Measurements from ENCODE around the gene GALNT13. TPM values are rescaled to one million over a fixed set of nuclear protein-coding genes. Genes with fewer than 3 reads are reported as not detected.

GALNT13 gene
- total and polyA plus RNA-seq, 2 donors from 2014 or later, result 0.57 TPM; not detected in 1

GRCh38 chr2:153875801-153876466 lies 4.2 kb downstream of the GALNT13 start:
- H3K4me1 ChIP-seq (ENCODE audit: control insufficient read depth in 2 of 3, insufficient read depth in 2 of 3, low read depth in 1 of 3, low read length in 3 of 3), result no peaks in the 10 kb centered on the region
- H3K4me3 ChIP-seq (ENCODE audit: low read length in 3 of 3), result no peak overlapping the region
- FAIRE-seq (no peak), DNase-seq (no peak)
- no peak overlapping the region for H3K27ac ChIP-seq (ENCODE audit: low read depth in 2 of 2, low read length in 2 of 2)
- H3K9me3 ChIP-seq (ENCODE audit: control insufficient read depth in 2 of 3, insufficient read depth in 1 of 3, low read length in 3 of 3), result no peaks in the 10 kb centered on the region
- H3K27me3 ChIP-seq (ENCODE audit: control insufficient read depth, insufficient read depth, low read length), result peaks cover 9% of the 10 kb centered on the region
- H3K9ac ChIP-seq (ENCODE audit: low read length in 3 of 3), result no peak overlapping the region
- no peaks in the 10 kb centered on the region for H3K36me3 ChIP-seq (ENCODE audit: control insufficient read depth in 2 of 3, insufficient read depth in 3 of 3, low read length in 3 of 3)
- TF ChIP-seq CTCF (IDR thresholded peaks at IDR 0.05; ENCODE audit: borderline replicate concordance, extremely low read depth, insufficient read depth), result no peak
- intact Hi-C loops (cut with DNase I), result no loop called here

- H3K27me3 ChIP-seq (ENCODE audit: control insufficient read depth, insufficient read depth, low read length), result no peaks in the 10 kb centered on the region
- intact Hi-C loops (cut with DNase I), result no loop called here
- DNase-seq (no peak), FAIRE-seq (no peak)
- no peak overlapping the region for H3K27ac ChIP-seq (ENCODE audit: low read depth in 2 of 2, low read length in 2 of 2)
- H3K9me3 ChIP-seq (ENCODE audit: control insufficient read depth in 2 of 3, insufficient read depth in 1 of 3, low read length in 3 of 3), result no peaks in the 10 kb centered on the region
- H3K4me3 ChIP-seq (ENCODE audit: low read length in 3 of 3), result no peak overlapping the region
- TF ChIP-seq CTCF (IDR thresholded peaks at IDR 0.05; ENCODE audit: borderline replicate concordance, extremely low read depth, insufficient read depth), result no peak
- H3K9ac ChIP-seq (ENCODE audit: low read length in 3 of 3), result no peak overlapping the region
- no peaks in the 10 kb centered on the region for H3K4me1 ChIP-seq (ENCODE audit: control insufficient read depth in 2 of 3, insufficient read depth in 2 of 3, low read depth in 1 of 3, low read length in 3 of 3)
- H3K36me3 ChIP-seq (ENCODE audit: control insufficient read depth in 2 of 3, insufficient read depth in 3 of 3, low read length in 3 of 3), result no peaks in the 10 kb centered on the region
Measured at GRCh38 chr2:153880926-153881325, 9.2 kb downstream of the GALNT13 start.

GRCh38 chr2:153886833-153887232 lies 15.1 kb downstream of the GALNT13 start:
- H3K4me3 ChIP-seq (ENCODE audit: low read length in 3 of 3), result no peak overlapping the region
- H3K36me3 ChIP-seq (ENCODE audit: control insufficient read depth in 2 of 3, insufficient read depth in 3 of 3, low read length in 3 of 3), result no peaks in the 10 kb centered on the region
- no peak overlapping the region for H3K9ac ChIP-seq (ENCODE audit: low read length in 3 of 3)
- FAIRE-seq (no peak), DNase-seq (no peak)
- intact Hi-C loops (cut with DNase I), result no loop called here
- H3K27ac ChIP-seq (ENCODE audit: low read depth in 2 of 2, low read length in 2 of 2), result no peak overlapping the region
- no peaks in the 10 kb centered on the region for H3K27me3 ChIP-seq (ENCODE audit: control insufficient read depth, insufficient read depth, low read length)
- H3K4me1 ChIP-seq (ENCODE audit: control insufficient read depth in 2 of 3, insufficient read depth in 2 of 3, low read depth in 1 of 3, low read length in 3 of 3), result no peaks in the 10 kb centered on the region
- no peak for TF ChIP-seq CTCF (IDR thresholded peaks at IDR 0.05; ENCODE audit: borderline replicate concordance, extremely low read depth, insufficient read depth)
- H3K9me3 ChIP-seq (ENCODE audit: control insufficient read depth in 2 of 3, insufficient read depth in 1 of 3, low read length in 3 of 3), result no peaks in the 10 kb centered on the region

GRCh38 chr2:153890576-153890975 lies 18.9 kb downstream of the GALNT13 start:
- no peaks in the 10 kb centered on the region for H3K36me3 ChIP-seq (ENCODE audit: control insufficient read depth in 2 of 3, insufficient read depth in 3 of 3, low read length in 3 of 3)
- FAIRE-seq, result no peak

More at GRCh38 chr2:153890576-153890975, 18.9 kb downstream of the GALNT13 start:
- Histone ChIP-seq H3K27me3 (ENCODE audit: control insufficient read depth, insufficient read depth, low read length) (no peaks in the 10 kb centered on the region), H3K4me3 (ENCODE audit: low read length in 3 of 3) (no peak overlapping the region), H3K4me1 (ENCODE audit: control insufficient read depth in 2 of 3, insufficient read depth in 2 of 3, low read depth in 1 of 3, low read length in 3 of 3) (no peaks in the 10 kb centered on the region), H3K9me3 (ENCODE audit: control insufficient read depth in 2 of 3, insufficient read depth in 1 of 3, low read length in 3 of 3) (no peaks in the 10 kb centered on the region), H3K27ac (ENCODE audit: low read depth in 2 of 2, low read length in 2 of 2) (no peak overlapping the region), H3K9ac (ENCODE audit: low read length in 3 of 3) (no peak overlapping the region)
- TF ChIP-seq CTCF (IDR thresholded peaks at IDR 0.05; ENCODE audit: borderline replicate concordance, extremely low read depth, insufficient read depth), result no peak
- peak in 1 of 5 donors; percentile 0 for DNase-seq
- intact Hi-C loops (cut with DNase I), result no loop called here
